Activated CD8-positive, alpha-beta T cell treated with anti-CD3 and anti-CD28 coated beads, Interleukin-2, amount 10 ng/mL, durations not matched to agents 7 days and 5 days (primary cell): Measurements from ENCODE around the gene CFAP57. TPM values are rescaled to one million over a fixed set of nuclear protein-coding genes. Genes with fewer than 3 reads are reported as not detected.

Experiments used
- ATAC-seq: fragments of 150-1000 bp; cut with Tn5 transposase; one replicate; pipeline ENCODE4 v1.10.0; 2021; ENCODE audit warnings: moderate library complexity
- CTCF ChIA-PET: fragments of 350-600 bp; sonication (Branson Sonifier 250); formaldehyde crosslinking; loops from one replicate; lab custom pipeline; 2021; ENCODE audit warnings: antibody characterized with exemption; lab: Charles Lee
- POLR2A ChIA-PET: fragments of 350-600 bp; sonication (Branson Sonifier 250); formaldehyde crosslinking; loops from one replicate; lab custom pipeline; 2021; ENCODE audit warnings: antibody characterized with exemption; lab: Charles Lee
- DNase-seq: peaks from one replicate; pipeline ENCODE4 v3.0.0-alpha.2; 2020
- H3K27ac Mint-ChIP-seq: one replicate; pipeline ENCODE4 v1.8.0; 2021; ENCODE audit warnings: mild to moderate bottlenecking, mixed read lengths
- H3K27me3 Mint-ChIP-seq: one replicate; pipeline ENCODE4 v1.8.0; 2021; ENCODE audit warnings: low read depth, mixed read lengths
- H3K36me3 Mint-ChIP-seq: one replicate; pipeline ENCODE4 v1.8.0; 2021; ENCODE audit warnings: low read depth, mixed read lengths
- H3K4me1 Mint-ChIP-seq: one replicate; pipeline ENCODE4 v1.8.0; 2021; ENCODE audit warnings: low read depth, mixed read lengths
- H3K4me3 Mint-ChIP-seq: one replicate; pipeline ENCODE4 v1.8.0; 2021; ENCODE audit warnings: mild to moderate bottlenecking, mixed read lengths
- H3K9me3 Mint-ChIP-seq: one replicate; pipeline ENCODE4 v1.8.0; 2022; ENCODE audit warnings: mixed read lengths; ENCODE audit not compliant: insufficient read depth
- total RNA-seq, 2 experiments: library from RNA; stranded (reverse); gene quantifications; one replicate each; pipeline ENCODE4 v1.2.3, GENCODE V29; 2021

Gene CFAP57
- total RNA-seq, 2 experiments from 2014 or later, result not detected

GRCh38 chr1:43246466-43247213, 74.5 kb downstream of the CFAP57 start:
- Mint-ChIP-seq H3K9me3 (peaks cover 9% of the 10 kb centered on the region), H3K36me3 (peaks cover 2% of the 10 kb centered on the region), H3K4me1 (no peaks in the 10 kb centered on the region), H3K4me3 (no peak overlapping the region), H3K27ac (no peak overlapping the region), H3K27me3 (peaks cover 21% of the 10 kb centered on the region)
- ATAC-seq, result no peak
- ChIA-PET CTCF (no interaction called here), POLR2A (no interaction called here)
- no peak for DNase-seq

- no peaks in the 10 kb centered on the region for H3K4me1 Mint-ChIP-seq
- peaks cover 22% of the 10 kb centered on the region for H3K27me3 Mint-ChIP-seq
- ChIA-PET POLR2A (no interaction called here), CTCF (no interaction called here)
- no peak for DNase-seq
- no peak overlapping the region for H3K4me3 Mint-ChIP-seq
- ATAC-seq, result no peak
- peaks cover 9% of the 10 kb centered on the region for H3K9me3 Mint-ChIP-seq
- no peak overlapping the region for H3K27ac Mint-ChIP-seq
- peaks cover 2% of the 10 kb centered on the region for H3K36me3 Mint-ChIP-seq
These were observed 75.3 kb downstream of the CFAP57 start for GRCh38 chr1:43247256-43247921.

GRCh38 chr1:43250351-43250761, 78.2 kb downstream of the CFAP57 start:
- CTCF ChIA-PET, result interaction anchor here (0.7 to 1.2 kb wide), 2 partner anchors 104 to 164 kb away, joined by 3 read pairs; no protein-coding TSS in a partner anchor
- peaks cover 30% of the 10 kb centered on the region for H3K27me3 Mint-ChIP-seq
- POLR2A ChIA-PET, result no interaction called here

GRCh38 chr1:43251024-43251423, 78.9 kb downstream of the CFAP57 start:
- no peak overlapping the region for H3K4me3 Mint-ChIP-seq
- CTCF ChIA-PET, result interaction anchor here (0.7 kb wide), 1 partner anchor 104 kb away, joined by 3 read pairs; no protein-coding TSS in a partner anchor
- H3K9me3 Mint-ChIP-seq, result peaks cover 9% of the 10 kb centered on the region
- H3K27me3 Mint-ChIP-seq, result peaks cover 26% of the 10 kb centered on the region
- no peak overlapping the region for H3K27ac Mint-ChIP-seq
- POLR2A ChIA-PET, result no interaction called here
- H3K4me1 Mint-ChIP-seq, result no peaks in the 10 kb centered on the region
- DNase-seq (peak; percentile 7), ATAC-seq (no peak)
- H3K36me3 Mint-ChIP-seq, result peaks cover 2% of the 10 kb centered on the region

More at GRCh38 chr1:43250351-43250761, 78.2 kb downstream of the CFAP57 start:
- H3K4me3 Mint-ChIP-seq, result no peak overlapping the region
- H3K36me3 Mint-ChIP-seq, result peaks cover 2% of the 10 kb centered on the region
- ATAC-seq (no peak), DNase-seq (no peak)
- H3K9me3 Mint-ChIP-seq, result peaks cover 9% of the 10 kb centered on the region
- H3K4me1 Mint-ChIP-seq, result no peaks in the 10 kb centered on the region
- no peak overlapping the region for H3K27ac Mint-ChIP-seq

GRCh38 chr1:43252225-43252624, 80.1 kb downstream of the CFAP57 start:
- Mint-ChIP-seq H3K27ac (no peak overlapping the region), H3K27me3 (peaks cover 20% of the 10 kb centered on the region), H3K36me3 (no peaks in the 10 kb centered on the region), H3K4me3 (no peak overlapping the region), H3K9me3 (peaks cover 4% of the 10 kb centered on the region), H3K4me1 (no peaks in the 10 kb centered on the region)
- ChIA-PET CTCF (no interaction called here), POLR2A (no interaction called here)
- DNase-seq, result no peak
- no peak for ATAC-seq

- no peaks in the 10 kb centered on the region for H3K36me3 Mint-ChIP-seq
- H3K27me3 Mint-ChIP-seq, result peaks cover 19% of the 10 kb centered on the region
- no peak overlapping the region for H3K4me3 Mint-ChIP-seq
- H3K27ac Mint-ChIP-seq, result no peak overlapping the region
- CTCF ChIA-PET, result no interaction called here
- no peaks in the 10 kb centered on the region for H3K4me1 Mint-ChIP-seq
- H3K9me3 Mint-ChIP-seq, result no peaks in the 10 kb centered on the region
- no peak for DNase-seq
- POLR2A ChIA-PET, result no interaction called here
- no peak for ATAC-seq
These were observed 81.0 kb downstream of the CFAP57 start for GRCh38 chr1:43253173-43253572.

GRCh38 chr1:43253876-43254275, 81.7 kb downstream of the CFAP57 start:
- Mint-ChIP-seq H3K9me3 (no peaks in the 10 kb centered on the region), H3K36me3 (no peaks in the 10 kb centered on the region), H3K27ac (no peak overlapping the region), H3K27me3 (peaks cover 19% of the 10 kb centered on the region), H3K4me3 (no peak overlapping the region), H3K4me1 (no peaks in the 10 kb centered on the region)
- no peak for ATAC-seq
- DNase-seq, result no peak
- POLR2A ChIA-PET, result no interaction called here
- CTCF ChIA-PET, result no interaction called here

GRCh38 chr1:43255438-43256210, 83.5 kb downstream of the CFAP57 start:
- POLR2A ChIA-PET, result no interaction called here

GRCh38 chr1:43256675-43257570, 84.8 kb downstream of the CFAP57 start:
- peaks cover 1% of the 10 kb centered on the region for H3K9me3 Mint-ChIP-seq
- DNase-seq, result no peak
- POLR2A ChIA-PET, result no interaction called here
- H3K27ac Mint-ChIP-seq, result no peak overlapping the region
- CTCF ChIA-PET, result no interaction called here
- no peak for ATAC-seq
- no peaks in the 10 kb centered on the region for H3K4me1 Mint-ChIP-seq
- peaks cover 12% of the 10 kb centered on the region for H3K27me3 Mint-ChIP-seq
- no peaks in the 10 kb centered on the region for H3K36me3 Mint-ChIP-seq
- H3K4me3 Mint-ChIP-seq, result no peak overlapping the region

More at GRCh38 chr1:43255438-43256210, 83.5 kb downstream of the CFAP57 start:
- Mint-ChIP-seq H3K36me3 (no peaks in the 10 kb centered on the region), H3K27ac (no peak overlapping the region), H3K4me1 (no peaks in the 10 kb centered on the region), H3K27me3 (peaks cover 19% of the 10 kb centered on the region), H3K4me3 (no peak overlapping the region), H3K9me3 (no peaks in the 10 kb centered on the region)
- no peak for ATAC-seq
- CTCF ChIA-PET, result no interaction called here
- no peak for DNase-seq

- peaks cover 10% of the 10 kb centered on the region for H3K9me3 Mint-ChIP-seq
- POLR2A ChIA-PET, result interaction anchor here (0.6 kb wide), 1 partner anchor 447 kb away, joined by 3 read pairs; no protein-coding TSS in a partner anchor
- H3K36me3 Mint-ChIP-seq, result no peaks in the 10 kb centered on the region
- no peak overlapping the region for H3K4me3 Mint-ChIP-seq
- no peak for DNase-seq
- H3K4me1 Mint-ChIP-seq, result no peaks in the 10 kb centered on the region
- ATAC-seq, result no peak
- CTCF ChIA-PET, result interaction anchor here (0.8 kb wide), 1 partner anchor 27 kb away, joined by 3 read pairs; no protein-coding TSS in a partner anchor
- H3K27me3 Mint-ChIP-seq, result peaks cover 5% of the 10 kb centered on the region
- no peak overlapping the region for H3K27ac Mint-ChIP-seq
These were observed 86.2 kb downstream of the CFAP57 start for GRCh38 chr1:43258370-43258769.

GRCh38 chr1:43265431-43265830, 93.3 kb downstream of the CFAP57 start:
- ATAC-seq (no peak), DNase-seq (no peak)
- POLR2A ChIA-PET, result no interaction called here
- Mint-ChIP-seq H3K4me1 (peaks cover 4% of the 10 kb centered on the region), H3K9me3 (peaks cover 16% of the 10 kb centered on the region), H3K27me3 (peaks cover 16% of the 10 kb centered on the region), H3K4me3 (no peak overlapping the region), H3K27ac (no peak overlapping the region), H3K36me3 (peaks cover 3% of the 10 kb centered on the region)
- CTCF ChIA-PET, result no interaction called here
